Fibroblast of upper back skin (primary cell): Measurements from ENCODE around the gene PRKG1.

Experiments
- DNase-seq: peaks from one replicate; pipeline ENCODE4 v3.0.0-alpha.2; 2013

Gene PRKG1

GRCh38 chr10:51462076-51462779, 387.9 kb downstream of the PRKG1 start:
- DNase-seq = peak; percentile 62

- DNase-seq = peak; percentile 3
Observed at GRCh38 chr10:51468424-51468823, 394.1 kb downstream of the PRKG1 start.

GRCh38 chr10:51469686-51470085, 395.4 kb downstream of the PRKG1 start:
- DNase-seq = no peak

- DNase-seq = no peak
Observed at GRCh38 chr10:51471271-51471670, 397.0 kb downstream of the PRKG1 start.

- no peak for DNase-seq
Observed at GRCh38 chr10:51472154-51472553, 397.9 kb downstream of the PRKG1 start.

- no peak for DNase-seq
Observed at GRCh38 chr10:51479711-51480110, 405.4 kb downstream of the PRKG1 start.

GRCh38 chr10:51485668-51486067, 411.4 kb downstream of the PRKG1 start:
- no peak for DNase-seq

- no peak for DNase-seq
Observed at GRCh38 chr10:51487576-51487975, 413.3 kb downstream of the PRKG1 start.

GRCh38 chr10:51488766-51489408, 414.6 kb downstream of the PRKG1 start:
- no peak for DNase-seq

GRCh38 chr10:51498424-51498823, 424.1 kb downstream of the PRKG1 start:
- DNase-seq = no peak

- no peak for DNase-seq
Observed at GRCh38 chr10:51501396-51501795, 427.1 kb downstream of the PRKG1 start.

GRCh38 chr10:51502124-51502523, 427.8 kb downstream of the PRKG1 start:
- no peak for DNase-seq

- no peak for DNase-seq
Observed at GRCh38 chr10:51503378-51503777, 429.1 kb downstream of the PRKG1 start.

GRCh38 chr10:51507476-51507875, 433.2 kb downstream of the PRKG1 start:
- DNase-seq = no peak

- no peak for DNase-seq
Observed at GRCh38 chr10:51508156-51508555, 433.9 kb downstream of the PRKG1 start.

- DNase-seq = peak; percentile 31
Observed at GRCh38 chr10:51510231-51510630, 435.9 kb downstream of the PRKG1 start.

- DNase-seq = no peak
Observed at GRCh38 chr10:51521605-51522004, 447.3 kb downstream of the PRKG1 start.

- no peak for DNase-seq
Observed at GRCh38 chr10:51522858-51523257, 448.6 kb downstream of the PRKG1 start.

- DNase-seq = no peak
Observed at GRCh38 chr10:51523440-51523839, 449.2 kb downstream of the PRKG1 start.

- peak; percentile 23 for DNase-seq
Observed at GRCh38 chr10:51524041-51524440, 449.8 kb downstream of the PRKG1 start.

- no peak for DNase-seq
Observed at GRCh38 chr10:51527522-51528219, 453.4 kb downstream of the PRKG1 start.

- DNase-seq = no peak
Observed at GRCh38 chr10:51528527-51528926, 454.2 kb downstream of the PRKG1 start.

GRCh38 chr10:51530541-51530940, 456.3 kb downstream of the PRKG1 start:
- DNase-seq = no peak

GRCh38 chr10:51532044-51532443, 457.8 kb downstream of the PRKG1 start:
- no peak for DNase-seq
